ENCODE measurements around the gene ATF7. TPM values are rescaled to one million over a fixed set of nuclear protein-coding genes. Genes with fewer than 3 reads are reported as not detected.

ATF7 gene
- total RNA-seq, 1 experiment from 2014 or later = 44.3 TPM

DNA sequence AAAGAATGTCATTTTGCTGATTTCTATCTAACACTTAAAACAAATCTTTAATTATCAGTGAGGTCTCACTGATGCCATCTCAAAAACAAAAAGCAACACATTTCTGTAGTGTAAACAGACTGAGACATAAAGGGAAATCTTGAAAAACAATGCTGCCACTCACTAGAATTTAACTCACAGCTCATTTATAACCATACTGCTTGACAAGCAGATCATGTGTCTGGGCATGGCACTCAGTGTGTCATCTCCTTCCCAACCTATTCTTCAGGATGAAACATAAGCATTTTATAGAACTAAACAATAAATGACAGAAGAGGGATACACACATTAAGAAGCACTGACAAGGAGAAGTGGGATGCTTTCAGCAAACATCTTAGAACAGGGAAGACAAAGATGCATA is 22.4 kb downstream of the ATF7 start:
- Histone ChIP-seq H3K27ac (ENCODE audit: low read depth, low read length, poor library complexity, severe bottlenecking) (peak overlapping the region; percentile 65), H3K36me3 (ENCODE audit: insufficient read depth, low read length, poor library complexity, severe bottlenecking) (no peaks in the 10 kb centered on the region), H3K27me3 (replicated peaks; ENCODE audit: insufficient read depth, low read depth, low read length, poor library complexity) (no peaks in the 10 kb centered on the region), H3K4me1 (ENCODE audit: insufficient read depth, low read length, poor library complexity, severe bottlenecking) (peaks cover 51% of the 10 kb centered on the region), H3K4me3 (ENCODE audit: low read depth, low read length, poor library complexity, severe bottlenecking) (no peak overlapping the region), H3K9me3 (ENCODE audit: low read depth, low read length, poor library complexity, severe bottlenecking) (no peaks in the 10 kb centered on the region)
- CTCF ChIA-PET = no interaction called here
- intact Hi-C loops (cut with micrococcal nuclease; ENCODE audit: unreplicated experiment) = no loop called here
- POLR2A ChIA-PET (ENCODE audit: low non-redundant PET) = interaction anchor here (0.6 kb wide), 1 partner anchor 22 kb away, joined by 7 read pairs; no protein-coding TSS in a partner anchor
- TF ChIP-seq, protein P1, sequence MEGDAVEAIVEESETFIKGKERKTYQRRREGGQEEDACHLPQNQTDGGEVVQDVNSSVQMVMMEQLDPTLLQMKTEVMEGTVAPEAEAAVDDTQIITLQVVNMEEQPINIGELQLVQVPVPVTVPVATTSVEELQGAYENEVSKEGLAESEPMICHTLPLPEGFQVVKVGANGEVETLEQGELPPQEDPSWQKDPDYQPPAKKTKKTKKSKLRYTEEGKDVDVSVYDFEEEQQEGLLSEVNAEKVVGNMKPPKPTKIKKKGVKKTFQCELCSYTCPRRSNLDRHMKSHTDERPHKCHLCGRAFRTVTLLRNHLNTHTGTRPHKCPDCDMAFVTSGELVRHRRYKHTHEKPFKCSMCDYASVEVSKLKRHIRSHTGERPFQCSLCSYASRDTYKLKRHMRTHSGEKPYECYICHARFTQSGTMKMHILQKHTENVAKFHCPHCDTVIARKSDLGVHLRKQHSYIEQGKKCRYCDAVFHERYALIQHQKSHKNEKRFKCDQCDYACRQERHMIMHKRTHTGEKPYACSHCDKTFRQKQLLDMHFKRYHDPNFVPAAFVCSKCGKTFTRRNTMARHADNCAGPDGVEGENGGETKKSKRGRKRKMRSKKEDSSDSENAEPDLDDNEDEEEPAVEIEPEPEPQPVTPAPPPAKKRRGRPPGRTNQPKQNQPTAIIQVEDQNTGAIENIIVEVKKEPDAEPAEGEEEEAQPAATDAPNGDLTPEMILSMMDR (conservative IDR thresholded peaks at IDR 0.05; ENCODE audit: low read depth, low read length) = no peak
- TF ChIP-seq EZH2 (IDR thresholded peaks at IDR 0.05; ENCODE audit: borderline replicate concordance, low read depth, low read length, poor library complexity, severe bottlenecking) = no peak
- DNase-seq (ENCODE audit: low spot score) = no peak
- no TSS peak for BruUV-seq (replicated peaks)

DNA sequence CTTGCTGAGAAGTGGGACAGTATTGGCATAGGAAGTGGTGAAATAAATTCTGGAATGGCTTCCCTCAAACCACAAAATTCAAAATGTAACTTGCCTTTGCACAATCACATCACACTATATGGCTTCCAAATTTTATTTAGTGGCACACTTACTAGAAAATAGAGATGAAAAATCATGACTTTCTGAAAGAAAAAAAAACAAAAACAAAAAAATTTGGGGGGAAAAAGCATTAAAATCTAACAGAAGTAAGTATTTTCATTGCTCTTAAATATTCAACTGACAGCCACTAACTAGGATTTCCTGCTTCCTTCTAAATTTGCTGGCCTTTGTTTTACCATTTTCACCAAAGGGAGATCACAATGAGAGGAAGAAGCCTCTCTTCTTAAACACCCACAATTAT is 23.0 kb downstream of the ATF7 start:
- Histone ChIP-seq H3K4me3 (ENCODE audit: low read depth, low read length, poor library complexity, severe bottlenecking) (no peak overlapping the region), H3K27me3 (replicated peaks; ENCODE audit: insufficient read depth, low read depth, low read length, poor library complexity) (no peaks in the 10 kb centered on the region), H3K36me3 (ENCODE audit: insufficient read depth, low read length, poor library complexity, severe bottlenecking) (no peaks in the 10 kb centered on the region), H3K4me1 (ENCODE audit: insufficient read depth, low read length, poor library complexity, severe bottlenecking) (peaks cover 51% of the 10 kb centered on the region), H3K9me3 (ENCODE audit: low read depth, low read length, poor library complexity, severe bottlenecking) (no peaks in the 10 kb centered on the region), H3K27ac (ENCODE audit: low read depth, low read length, poor library complexity, severe bottlenecking) (peak overlapping the region; percentile 65)
- ChIA-PET POLR2A (ENCODE audit: low non-redundant PET) (no interaction called here), CTCF (no interaction called here)
- DNase-seq (ENCODE audit: low spot score) = no peak
- intact Hi-C loops (cut with micrococcal nuclease; ENCODE audit: unreplicated experiment) = no loop called here
- TF ChIP-seq, protein P1 (conservative IDR thresholded peaks at IDR 0.05; ENCODE audit: low read depth, low read length) = no peak
- TF ChIP-seq EZH2 (IDR thresholded peaks at IDR 0.05; ENCODE audit: borderline replicate concordance, low read depth, low read length, poor library complexity, severe bottlenecking) = no peak
- no TSS peak for BruUV-seq (replicated peaks)

- H3K4me1 ChIP-seq (ENCODE audit: insufficient read depth, low read length, poor library complexity, severe bottlenecking) = peaks cover 51% of the 10 kb centered on the region
- no peaks in the 10 kb centered on the region for H3K36me3 ChIP-seq (ENCODE audit: insufficient read depth, low read length, poor library complexity, severe bottlenecking)
- no peak for TF ChIP-seq EZH2 (IDR thresholded peaks at IDR 0.05; ENCODE audit: borderline replicate concordance, low read depth, low read length, poor library complexity, severe bottlenecking)
- H3K27ac ChIP-seq (ENCODE audit: low read depth, low read length, poor library complexity, severe bottlenecking) = peak overlapping the region; percentile 65
- no peaks in the 10 kb centered on the region for H3K27me3 ChIP-seq (replicated peaks; ENCODE audit: insufficient read depth, low read depth, low read length, poor library complexity)
- DNase-seq (ENCODE audit: low spot score) = no peak
- CTCF ChIA-PET = interaction anchor here (0.6 kb wide), 1 partner anchor 11 kb away, joined by 3 read pairs; no protein-coding TSS in a partner anchor
- POLR2A ChIA-PET (ENCODE audit: low non-redundant PET) = no interaction called here
- peak overlapping the region; percentile 37 for H3K4me3 ChIP-seq (ENCODE audit: low read depth, low read length, poor library complexity, severe bottlenecking)
- H3K9me3 ChIP-seq (ENCODE audit: low read depth, low read length, poor library complexity, severe bottlenecking) = no peaks in the 10 kb centered on the region
- intact Hi-C loops (cut with micrococcal nuclease; ENCODE audit: unreplicated experiment) = no loop called here
- BruUV-seq (replicated peaks) = no TSS peak
Observed at GRCh38 chr12:53602176-53602864, 23.9 kb downstream of the ATF7 start.
